HG03066 (cell line): ENCODE measurements around the gene SLCO2A1.

Experiments
- ATAC-seq: cut with Tn5 transposase; IDR thresholded peaks from one replicate; pipeline ENCODE4 v1.9.1; 2021; ENCODE audit warnings: low read depth; ENCODE audit not compliant: unreplicated experiment

Gene SLCO2A1

DNA sequence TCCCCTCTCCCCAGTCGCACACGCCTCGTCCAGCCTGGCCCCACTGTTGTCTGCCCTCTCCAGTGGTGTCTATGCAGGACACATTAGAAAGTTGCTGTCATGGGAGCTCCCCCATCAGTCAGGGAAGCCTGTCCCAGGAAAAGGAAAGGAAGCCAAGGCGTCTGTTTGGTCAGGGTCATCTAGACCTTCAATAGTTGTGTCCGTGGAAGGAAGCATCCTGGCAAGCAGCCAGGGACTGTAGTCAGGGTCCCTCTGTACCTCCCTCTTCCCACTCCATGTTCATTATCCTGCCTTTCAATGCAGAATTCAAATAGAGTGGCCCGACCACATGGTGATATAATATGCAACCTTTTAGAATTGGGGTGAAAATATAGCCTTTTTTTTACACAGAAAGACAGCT, 73.4 kb downstream of the SLCO2A1 start:
- ATAC-seq: no peak

DNA sequence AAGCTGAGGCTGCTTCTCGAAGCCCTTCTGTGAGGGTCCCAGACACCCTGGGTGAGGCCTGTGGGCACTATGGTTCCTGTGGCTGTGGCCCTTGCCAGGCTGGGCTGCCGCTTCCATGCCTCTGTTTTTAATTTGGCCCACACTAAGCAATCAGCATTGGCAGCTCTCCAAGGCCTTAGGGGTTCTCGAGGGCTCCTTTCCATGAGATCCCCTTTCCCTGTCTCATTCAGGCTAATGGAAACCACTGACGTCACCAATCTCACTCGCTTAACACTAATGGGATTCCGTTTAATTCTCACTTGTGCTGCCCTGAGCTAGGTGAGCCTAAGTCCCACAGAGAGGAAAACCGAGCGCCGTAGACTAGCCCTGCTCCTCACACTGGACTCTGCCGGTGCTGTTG, 73.8 kb downstream of the SLCO2A1 start:
- no peak for ATAC-seq

DNA sequence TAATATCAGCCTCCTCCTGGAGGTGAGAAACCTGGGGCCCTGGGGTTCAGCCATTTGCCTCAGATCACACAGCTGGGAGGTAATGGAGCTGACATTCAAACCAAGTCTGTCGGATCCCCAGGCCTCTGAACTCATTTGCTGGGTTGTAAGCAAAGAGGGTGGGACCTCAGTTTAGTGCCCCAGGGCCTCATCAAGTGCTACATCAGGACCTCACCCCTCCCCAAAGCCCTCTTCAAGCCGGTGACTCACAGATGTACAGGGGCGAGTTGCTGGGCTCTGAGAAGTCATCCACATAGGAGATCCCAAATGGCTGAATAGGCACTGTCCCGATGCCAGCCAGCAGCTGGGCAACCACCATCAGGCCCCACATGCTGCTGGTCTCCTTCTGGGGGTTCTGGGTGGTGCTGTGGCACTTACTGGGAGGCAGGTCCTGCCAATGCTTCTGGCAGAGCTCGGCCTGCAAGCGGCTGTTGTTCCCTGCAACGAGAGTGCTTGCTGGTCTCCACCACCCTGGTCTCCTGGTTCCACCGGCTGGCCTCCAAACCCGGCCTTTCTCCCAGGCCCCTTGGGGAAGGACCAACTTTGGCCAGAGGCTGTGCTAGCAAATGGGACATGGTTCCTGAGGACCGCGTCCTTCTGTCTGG, 74.9 kb downstream of the SLCO2A1 start:
- ATAC-seq: no peak

DNA sequence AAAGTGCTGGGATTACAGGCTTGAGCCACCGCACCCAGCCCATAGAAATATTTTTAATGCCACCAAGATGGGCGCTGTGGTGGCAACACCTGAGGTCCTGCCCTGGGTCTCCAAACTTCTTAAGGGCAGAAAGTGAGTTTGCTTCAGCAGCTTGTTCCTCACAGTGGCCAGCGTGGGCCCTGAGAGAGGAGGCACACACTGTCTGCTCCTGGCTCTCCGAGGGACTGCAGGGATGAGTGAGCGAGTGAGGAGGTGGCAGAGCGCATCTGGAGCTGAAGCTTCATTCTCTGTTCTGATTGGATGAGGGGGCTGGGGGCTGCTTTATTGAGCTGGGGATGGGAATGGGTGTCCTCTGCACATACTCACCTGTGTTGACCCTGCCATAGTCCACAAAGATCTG, 76.4 kb downstream of the SLCO2A1 start:
- ATAC-seq: no peak

DNA sequence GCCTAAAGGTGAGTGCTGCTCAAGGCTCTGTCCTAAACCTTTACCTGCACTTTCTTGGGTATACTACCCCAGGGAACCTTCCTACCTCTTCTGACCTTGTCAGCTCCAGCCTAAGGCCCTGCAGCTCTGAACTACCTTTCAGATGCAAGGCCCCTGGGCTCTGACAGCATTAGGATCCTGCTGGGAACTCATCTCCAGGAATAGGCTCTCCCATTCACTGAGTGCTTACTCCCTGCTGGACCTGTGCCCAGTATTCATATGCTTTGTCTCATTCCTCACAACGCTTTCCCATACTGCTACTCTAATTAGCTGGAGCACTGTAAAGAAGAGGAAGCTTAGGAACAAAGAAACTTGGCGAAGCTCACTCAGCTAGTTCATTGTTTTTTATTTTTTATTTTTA, 80.3 kb downstream of the SLCO2A1 start:
- no peak for ATAC-seq

DNA sequence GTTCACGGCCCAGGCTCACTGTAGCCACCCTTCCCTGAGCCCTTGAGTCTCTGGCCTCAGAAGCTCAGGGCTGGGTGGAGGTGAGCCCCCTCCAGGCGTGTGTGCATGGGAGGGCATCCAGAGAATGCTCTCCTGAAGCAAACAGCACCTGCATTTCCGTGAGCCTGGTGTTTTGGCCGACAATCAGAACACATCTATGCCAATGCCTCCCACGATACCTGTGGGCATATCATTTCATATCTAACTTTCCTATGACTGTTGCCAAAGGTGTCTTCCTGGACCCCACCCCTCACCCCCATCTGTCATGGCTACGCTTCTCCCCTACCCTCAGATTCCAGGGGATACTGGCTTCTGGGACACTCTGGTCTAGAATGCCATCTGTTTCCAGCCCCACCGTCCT, 80.7 kb downstream of the SLCO2A1 start:
- no peak for ATAC-seq

DNA sequence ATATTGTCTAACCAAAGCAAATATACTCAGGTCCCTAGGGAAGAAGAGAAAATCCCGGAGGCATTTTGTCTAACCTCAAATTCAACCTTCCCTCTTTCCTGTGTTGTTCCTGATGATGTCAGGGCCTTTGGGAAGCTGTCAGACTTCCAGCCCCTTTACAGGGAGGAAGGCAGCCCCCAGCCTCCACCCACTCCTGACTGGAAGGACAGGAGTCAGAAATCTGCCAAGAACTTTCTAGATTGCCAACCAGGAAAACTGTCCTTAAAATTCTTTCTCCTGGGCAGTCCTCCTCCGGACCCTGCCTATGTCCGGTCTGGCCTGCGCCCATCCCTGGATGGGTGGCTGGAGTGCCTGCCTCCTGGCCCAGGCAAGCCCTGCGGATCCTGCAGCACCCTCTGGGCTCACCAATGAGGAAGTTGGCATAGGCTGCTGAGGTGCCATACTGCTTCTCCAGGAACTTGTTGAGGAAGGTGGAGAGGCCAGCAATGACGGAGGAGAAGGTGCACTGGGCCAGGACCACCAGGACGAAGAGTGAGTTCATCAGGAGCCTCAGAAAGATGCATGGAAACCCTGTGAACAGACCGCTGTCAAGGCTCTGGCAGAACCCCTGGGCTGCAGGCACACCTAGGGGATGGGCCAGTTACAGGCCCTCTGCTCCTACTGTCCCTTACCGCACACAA, 81.5 kb downstream of the SLCO2A1 start:
- no peak for ATAC-seq

DNA sequence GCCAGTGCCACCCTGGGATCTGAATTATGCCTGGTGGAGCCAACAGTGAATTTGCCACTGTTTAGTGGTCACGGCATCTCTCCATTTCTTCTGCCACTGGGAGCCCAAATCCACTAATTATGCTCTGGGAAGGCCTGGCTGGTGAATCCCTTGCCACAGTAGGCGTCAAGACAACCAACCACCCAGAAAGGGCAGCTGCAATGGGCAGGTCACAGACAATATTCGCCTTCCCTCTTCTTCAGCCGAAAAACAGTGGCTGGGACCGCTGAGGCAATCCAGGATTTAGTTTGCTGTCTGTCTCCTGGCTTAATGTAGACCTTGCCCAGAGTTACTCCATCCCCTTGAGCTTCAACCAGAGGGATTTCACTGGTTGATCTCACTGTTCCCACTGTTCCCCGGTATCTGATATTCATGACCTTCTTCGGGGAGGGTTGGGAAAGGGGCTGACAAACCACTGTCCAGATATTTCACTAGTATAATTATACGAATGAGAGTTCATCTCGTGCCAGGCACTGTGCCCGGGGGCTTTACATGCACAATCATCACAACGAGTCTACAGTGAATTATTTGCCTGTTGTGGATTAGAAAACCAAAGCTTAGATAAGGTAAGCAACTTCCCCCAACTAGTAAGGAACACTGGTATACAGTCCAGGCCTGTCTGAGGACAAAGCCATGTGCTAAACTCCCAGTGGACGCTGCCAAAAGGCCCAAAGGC, 84.2 kb downstream of the SLCO2A1 start:
- ATAC-seq: no peak

DNA sequence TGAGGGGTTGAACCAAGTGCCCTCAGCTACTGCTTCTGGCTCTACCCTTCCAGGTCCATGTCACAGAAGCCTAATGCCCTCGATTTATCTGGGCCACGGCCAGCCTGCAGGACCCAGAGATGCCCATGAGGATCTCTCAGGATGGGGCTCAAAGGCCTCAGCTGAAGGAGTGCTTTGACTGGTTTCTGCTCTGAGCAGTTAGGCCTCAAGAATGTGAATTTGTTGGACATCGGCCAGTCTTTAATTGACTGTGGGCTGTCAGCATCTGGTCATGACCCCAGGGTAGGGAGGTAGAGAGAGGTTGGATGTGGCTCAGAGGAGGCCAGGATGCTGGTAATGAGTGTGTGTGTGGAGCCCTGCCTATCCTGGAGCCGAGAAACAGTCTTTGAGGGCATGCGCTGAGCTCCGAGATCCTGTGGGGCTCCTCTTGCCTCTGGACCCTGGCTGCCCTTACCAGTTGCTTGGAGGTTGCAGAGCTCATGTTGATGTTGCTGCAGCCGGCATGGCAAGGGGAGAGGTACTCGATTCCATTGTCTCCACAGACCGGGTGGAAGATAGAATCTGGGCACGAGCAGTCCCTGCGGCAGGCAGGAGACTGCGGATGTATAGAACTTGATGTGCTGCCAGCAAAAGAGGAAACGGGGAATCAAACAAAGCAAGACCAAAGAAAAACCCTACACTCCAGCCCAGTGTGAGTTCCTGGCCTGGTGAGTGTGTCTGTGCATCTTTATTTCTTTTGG, 84.9 kb downstream of the SLCO2A1 start:
- no peak for ATAC-seq

DNA sequence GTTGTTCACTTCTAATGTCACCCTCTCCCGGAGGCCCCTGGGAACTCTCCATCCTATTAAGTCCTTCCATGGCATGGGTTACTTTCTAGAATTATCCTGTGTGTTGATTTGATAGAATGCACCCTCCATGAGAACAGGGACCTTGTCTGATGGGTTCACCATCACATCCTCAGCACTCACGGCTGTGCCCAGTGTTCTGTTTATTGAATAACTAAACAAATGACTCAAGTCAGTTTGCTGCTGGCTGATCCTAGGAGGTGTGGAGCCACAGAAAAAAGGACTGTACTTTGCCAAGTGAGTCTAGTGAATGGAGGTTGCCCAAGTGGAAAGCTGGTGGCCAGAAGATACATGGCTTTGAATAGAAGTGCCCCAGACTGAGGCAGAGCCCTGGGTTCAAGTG, 85.5 kb downstream of the SLCO2A1 start:
- ATAC-seq: no peak

DNA sequence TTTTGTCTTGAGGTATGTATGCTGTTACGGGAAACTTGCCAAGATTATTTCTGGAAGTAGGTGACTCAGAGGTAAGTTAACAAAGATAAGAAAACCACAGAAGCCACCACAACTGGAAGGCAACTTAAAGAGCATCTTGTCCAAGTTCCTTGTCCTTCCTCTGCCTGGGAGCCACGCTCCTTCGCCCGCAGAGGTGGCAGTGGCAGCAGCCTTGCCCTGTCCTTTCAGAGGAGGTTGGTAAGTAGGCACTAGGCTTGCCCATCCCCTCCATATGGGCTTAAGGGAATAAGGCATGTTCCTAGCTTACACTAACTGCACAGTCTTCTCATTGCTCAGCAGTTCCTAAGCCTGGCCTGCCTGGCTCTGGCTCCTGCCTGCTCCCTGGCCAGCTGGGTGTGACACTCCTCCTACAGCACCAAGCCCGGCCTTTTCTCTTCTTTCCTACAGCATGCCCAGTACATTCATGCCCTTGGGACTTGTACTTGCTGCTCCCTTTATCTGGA, 86.0 kb downstream of the SLCO2A1 start:
- ATAC-seq: no peak

DNA sequence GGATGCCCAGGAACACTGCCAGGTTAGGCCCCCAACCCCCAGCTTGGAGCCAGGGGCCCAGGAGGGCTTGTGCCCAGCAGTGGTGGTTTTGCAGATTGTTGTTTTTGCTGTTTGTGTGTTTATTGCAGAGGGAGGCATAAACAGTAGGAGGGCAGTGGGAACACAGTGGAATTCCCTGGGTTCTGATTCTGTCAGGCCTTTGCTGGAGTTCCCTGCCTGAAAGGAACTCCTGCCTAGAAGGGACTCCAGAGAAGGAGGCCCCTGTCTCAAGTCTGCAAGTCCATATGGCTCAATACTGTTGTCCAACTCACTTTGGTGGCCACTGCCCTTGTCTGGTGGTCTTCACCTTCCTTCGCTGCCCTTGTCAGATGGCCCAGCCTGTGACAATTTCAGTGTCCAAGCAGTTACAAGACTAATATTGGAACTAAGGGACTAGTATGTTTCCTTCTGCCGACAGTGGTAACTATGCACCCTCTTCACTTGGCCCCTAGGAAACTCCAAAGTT, 86.6 kb downstream of the SLCO2A1 start:
- ATAC-seq: no peak

DNA sequence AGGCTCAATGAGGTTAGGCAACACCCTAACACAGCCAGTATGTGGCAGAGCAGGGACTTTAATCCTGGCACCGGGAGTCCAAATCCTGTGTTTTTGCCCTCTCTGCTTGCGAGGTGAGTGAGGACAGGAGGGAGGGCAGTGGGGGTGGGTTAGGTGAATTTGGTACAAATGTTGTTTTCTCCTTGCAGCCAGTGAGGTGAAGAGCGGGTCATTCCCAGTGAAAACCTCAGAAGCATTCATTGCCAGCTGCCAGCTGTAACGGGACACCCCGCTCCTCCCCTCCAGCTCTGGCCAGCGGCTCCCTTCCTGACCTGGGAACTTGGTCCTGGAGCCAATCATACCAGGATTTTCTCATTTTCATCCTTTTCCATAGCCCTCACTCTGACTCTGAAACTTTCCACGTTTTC, 88.3 kb downstream of the SLCO2A1 start:
- no peak for ATAC-seq

DNA sequence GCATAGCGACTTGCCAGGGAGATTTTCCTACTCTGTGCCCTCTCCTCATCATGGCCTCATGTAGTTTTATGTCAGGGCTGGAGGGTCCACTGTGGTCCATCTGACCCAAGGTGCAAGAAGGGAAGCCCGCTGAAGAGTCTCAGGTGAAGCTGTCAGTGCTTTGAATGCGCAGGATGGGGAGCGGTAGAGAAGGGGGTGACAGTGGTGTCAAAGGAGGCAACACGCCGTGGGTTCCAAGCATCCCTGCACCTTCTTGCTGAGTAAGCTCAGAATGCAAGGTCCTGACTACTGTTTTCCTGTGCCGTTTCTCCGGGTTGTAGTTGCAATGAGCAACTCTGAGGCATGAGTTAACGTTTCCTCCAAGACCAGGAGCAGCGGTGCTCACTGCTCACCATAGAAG, 89.2 kb downstream of the SLCO2A1 start:
- ATAC-seq: no peak

DNA sequence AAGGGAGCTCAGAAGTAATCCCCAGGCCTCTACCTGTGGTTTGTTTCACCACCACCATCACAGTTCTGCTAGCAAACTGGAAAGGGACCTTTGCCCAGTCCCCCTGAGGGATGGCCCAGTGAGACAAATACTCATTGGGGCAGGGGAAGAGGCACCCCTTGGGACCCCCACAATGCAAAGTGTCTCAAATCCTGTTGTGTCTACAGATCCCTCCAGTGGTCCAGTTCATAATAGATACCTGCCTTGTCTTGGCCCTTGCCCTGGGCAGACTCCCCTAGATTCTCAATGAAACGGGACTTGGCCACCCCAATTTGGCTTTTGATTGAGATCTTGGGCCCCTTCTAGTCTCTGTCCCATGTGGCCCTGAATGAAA, 90.3 kb downstream of the SLCO2A1 start:
- no peak for ATAC-seq

DNA sequence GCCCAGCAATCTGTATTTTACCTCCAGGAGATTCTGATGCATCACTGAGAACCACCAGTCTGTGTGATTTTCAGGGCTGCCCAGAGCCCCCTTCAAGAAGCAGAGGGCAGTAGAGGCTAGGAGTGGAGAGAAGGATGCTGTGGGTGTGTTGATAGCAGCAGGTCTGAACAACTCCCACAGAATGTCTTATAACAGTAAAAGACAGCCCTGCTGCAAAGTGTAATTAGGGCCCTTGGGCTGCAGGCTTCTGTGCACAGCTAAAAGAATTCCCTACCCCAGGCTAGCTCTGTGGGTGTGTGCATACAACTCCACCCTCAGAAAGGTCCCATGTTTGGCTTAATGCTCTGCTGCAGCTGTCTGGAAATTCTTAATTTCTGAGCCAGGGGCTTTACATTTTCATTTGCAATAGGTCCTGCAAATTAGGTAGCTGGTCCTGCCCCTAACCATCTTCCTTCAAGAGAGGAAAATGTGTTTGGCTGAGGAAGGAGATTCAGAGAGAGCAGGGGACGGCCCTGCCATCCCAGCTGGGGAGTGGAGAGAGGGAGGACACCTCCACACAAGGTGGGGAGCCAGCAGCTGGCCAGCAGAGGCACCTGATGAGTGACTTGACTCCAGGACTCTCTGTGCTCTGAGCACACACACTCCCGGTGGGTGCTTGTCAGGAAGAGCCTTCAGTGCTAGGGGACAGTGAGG, 90.8 kb downstream of the SLCO2A1 start:
- no peak for ATAC-seq

DNA sequence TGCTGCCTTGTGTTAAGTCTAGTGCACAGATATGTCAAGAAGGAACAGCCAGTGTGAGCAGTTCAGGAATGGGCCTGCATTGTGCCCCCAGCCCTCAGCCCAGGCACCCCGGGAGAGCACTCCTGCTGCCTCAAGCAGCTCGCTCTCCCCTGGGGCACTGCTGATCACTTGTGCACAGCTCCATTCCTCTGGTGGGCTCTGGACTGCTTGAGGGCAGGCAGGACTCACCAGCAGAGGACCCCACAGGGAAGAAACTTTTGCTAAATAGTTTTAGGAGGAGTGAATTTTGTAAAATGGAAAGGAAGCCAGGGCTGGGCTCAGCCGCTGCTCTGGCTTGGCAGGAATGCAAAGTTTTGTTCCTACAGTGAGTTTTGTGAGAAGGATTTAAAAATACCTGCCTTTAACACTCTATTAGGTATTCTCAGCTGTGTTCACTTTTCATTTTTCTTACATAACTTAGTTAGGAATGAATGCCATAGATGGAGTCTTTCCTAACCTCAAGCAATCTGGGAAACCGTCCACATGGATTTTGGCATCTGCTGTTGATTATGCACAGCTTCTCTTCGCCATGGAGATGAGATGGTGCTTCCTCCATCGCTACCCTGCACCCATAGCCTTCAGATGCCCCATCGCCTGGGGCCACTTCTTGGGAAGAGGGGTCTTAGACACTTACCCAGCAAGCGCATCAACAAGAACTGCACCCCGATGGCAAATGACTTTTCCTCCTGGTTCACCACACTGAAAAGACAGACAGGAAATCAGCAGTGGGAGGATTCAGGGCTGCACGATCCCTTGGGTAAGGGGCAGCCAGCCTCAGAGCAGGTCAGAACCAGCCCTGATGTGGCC, 91.7 kb downstream of the SLCO2A1 start:
- ATAC-seq: no peak

DNA sequence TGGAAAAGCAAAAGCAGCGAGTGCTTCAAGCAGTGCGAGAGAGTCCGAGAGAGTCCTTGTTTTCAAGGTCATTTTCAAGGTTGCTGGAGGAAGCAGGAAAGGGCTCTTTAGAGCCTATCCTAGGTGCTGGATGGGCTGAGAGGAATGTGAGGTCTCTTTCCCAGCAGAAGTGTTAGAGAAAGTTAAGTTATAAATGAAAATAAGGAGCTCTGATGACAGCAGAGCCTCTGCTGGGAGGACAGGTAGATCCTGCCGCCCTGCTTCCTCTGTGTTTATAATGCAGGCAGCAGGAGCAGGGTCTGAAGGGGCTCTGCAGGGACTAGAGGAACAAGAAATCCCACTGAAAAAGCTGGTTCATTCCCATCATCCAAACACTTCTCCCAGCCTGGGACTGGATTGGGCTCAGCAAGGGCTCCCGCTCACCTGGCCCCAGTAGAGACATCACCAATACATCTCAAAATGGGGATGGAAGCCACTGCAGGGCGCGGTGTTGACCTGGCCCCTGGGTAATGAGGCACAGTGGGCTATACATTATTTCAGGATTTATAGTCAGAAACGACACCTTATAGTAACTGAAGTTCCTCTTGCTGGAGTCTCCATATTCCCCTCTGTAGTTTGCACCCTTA, 92.6 kb downstream of the SLCO2A1 start:
- ATAC-seq: no peak
